ENCODE results near the gene GRIK4.

Gene GRIK4

DNA sequence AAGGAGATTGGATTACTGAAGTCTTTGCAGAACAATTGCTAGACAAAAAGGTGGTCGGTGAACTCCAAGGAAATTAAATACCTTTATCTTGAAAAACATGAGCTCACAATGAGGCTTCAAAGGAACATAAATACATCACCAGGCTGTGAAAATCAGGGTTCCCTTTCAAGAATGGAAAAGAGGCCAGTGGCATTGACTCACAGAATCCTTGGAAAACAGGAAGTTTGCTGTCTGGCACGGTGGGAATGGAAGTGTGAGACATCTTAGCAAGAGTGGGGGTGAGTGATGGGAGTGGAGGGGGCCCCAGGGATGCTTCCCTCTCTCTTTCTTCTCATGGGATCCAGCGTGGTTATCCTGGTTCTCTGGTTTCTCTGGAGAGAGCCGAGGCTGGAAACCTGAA lies 463.4 kb downstream of the GRIK4 start:
- no peak for TF ChIP-seq GATA3 (IDR thresholded peaks at IDR 0.05; ENCODE audit: low read depth, low read length)
- no peak for TF ChIP-seq GATA2 (IDR thresholded peaks at IDR 0.05; ENCODE audit: low read depth, low read length)

DNA sequence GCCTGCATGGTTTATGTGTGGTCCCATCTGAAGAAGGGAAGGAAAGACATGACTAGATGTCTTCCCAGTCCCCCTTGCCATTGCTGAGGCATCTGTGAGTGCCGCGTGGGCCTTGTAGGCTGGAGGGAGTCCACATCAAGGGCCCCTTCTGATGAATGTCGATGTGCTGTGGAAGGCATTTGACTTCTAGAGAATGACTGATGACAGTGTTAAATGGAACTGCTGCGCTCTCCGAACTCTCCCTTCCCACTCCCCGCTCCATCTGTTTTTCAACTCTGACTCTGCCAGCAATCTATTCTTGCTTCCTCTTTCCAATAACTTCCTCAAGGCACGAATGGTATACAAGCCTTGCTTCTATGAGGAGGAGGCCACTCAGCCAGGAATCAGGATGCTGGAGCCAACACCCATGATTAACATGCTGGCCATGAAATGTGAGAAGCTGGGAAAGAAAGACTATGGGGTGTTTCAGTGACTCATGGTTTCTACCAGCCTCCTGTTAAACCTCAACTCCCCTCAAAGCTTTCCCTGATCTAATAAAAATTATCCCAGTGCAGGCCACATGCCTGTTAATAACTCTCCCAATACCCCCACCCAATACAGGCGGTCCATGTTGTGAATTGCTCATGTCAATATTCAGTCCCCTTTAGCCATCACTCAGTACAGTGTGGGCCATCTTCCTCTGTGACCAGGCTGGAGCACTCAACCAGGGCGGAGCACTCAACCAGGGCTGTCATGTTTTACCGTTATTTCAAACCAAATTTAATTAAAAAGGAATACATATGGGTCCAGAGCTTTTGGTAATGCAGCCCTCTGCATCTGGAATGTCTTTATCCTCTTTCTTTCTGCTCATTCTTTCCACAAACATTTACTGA lies 466.0 kb downstream of the GRIK4 start:
- no peak for TF ChIP-seq GATA3 (IDR thresholded peaks at IDR 0.05; ENCODE audit: low read depth, low read length)
- no peak for TF ChIP-seq GATA2 (IDR thresholded peaks at IDR 0.05; ENCODE audit: low read depth, low read length)

DNA sequence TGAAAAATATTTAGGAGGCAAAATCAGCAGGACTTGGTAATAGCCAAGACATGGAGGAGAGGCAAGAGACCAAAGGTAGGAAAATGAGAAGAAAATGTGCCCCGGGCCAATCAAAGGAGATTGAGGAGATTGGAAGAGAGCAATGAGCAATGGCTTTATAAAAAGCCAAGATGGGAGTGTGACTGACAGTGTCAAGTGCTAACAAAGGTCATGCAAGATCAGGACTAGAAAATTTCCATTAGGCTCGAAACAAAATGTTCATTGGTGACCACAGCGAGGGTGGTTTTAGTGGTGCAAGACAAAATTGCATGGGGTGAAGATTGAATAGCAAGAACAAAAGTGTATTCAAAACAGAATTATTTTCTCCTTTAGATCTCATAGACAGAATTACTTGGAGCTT lies 467.2 kb downstream of the GRIK4 start:
- TF ChIP-seq GATA3 (IDR thresholded peaks at IDR 0.05; ENCODE audit: low read depth, low read length) (no peak), GATA2 (IDR thresholded peaks at IDR 0.05; ENCODE audit: low read depth, low read length) (no peak)

DNA sequence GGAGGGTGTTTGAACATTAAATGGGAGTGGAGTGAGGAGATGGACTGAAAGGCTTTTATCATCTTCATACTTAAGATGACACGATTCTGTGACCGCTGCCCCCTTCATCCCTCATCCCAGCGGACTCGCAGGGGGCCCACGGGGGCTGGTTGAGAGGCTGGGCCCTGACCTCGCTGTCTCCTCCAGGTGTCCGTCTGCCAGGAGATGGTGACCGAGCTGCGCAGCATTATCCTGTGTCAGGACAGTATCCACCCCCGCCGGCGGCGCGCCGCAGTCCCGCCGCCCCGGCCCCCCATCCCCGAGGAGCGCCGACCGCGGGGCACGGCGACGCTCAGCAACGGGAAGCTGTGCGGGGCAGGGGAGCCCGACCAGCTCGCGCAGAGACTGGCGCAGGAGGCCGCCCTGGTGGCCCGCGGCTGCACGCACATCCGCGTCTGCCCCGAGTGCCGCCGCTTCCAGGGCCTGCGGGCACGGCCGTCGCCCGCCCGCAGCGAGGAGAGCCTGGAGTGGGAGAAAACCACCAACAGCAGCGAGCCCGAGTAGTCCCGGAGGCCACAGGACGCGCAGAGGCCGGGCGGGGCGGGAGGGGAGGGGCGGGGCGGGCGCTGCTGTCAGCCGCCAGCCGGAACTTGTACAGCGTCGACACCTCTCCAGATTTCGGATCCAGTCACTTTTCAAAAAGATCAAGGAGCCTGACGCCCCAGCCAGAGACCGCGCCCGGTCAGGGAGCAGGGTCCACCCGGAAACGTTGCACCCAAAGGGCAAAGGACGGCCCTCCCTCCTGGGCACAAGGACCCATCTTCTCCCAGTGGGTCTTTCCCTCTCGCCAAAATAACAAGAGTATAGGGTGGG lies 474.4 kb downstream of the GRIK4 start:
- TF ChIP-seq GATA2 (IDR thresholded peaks at IDR 0.05; ENCODE audit: low read depth, low read length) (no peak), GATA3 (IDR thresholded peaks at IDR 0.05; ENCODE audit: low read depth, low read length) (no peak)

DNA sequence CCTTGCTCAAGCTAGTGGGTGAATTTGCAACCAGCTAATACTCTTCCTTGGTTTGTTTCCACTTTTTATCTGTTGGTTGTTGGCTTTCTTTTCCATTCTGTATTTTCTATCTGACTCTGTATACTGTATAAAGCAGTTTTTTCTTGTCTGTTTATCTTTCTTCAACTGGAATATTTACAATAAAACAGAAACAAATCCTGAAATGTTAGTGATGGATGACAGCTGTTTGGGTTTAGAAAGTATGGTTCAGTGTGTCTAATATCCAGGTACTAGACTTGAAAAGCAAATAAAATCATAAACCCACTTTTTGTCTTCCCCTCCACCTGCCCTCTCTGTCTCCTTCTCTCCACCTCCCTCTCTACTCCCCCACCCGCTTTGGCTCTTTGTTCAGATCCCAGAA lies 477.1 kb downstream of the GRIK4 start:
- TF ChIP-seq GATA2 (IDR thresholded peaks at IDR 0.05; ENCODE audit: low read depth, low read length) = no peak
- TF ChIP-seq GATA3 (IDR thresholded peaks at IDR 0.05; ENCODE audit: low read depth, low read length) = no peak

DNA sequence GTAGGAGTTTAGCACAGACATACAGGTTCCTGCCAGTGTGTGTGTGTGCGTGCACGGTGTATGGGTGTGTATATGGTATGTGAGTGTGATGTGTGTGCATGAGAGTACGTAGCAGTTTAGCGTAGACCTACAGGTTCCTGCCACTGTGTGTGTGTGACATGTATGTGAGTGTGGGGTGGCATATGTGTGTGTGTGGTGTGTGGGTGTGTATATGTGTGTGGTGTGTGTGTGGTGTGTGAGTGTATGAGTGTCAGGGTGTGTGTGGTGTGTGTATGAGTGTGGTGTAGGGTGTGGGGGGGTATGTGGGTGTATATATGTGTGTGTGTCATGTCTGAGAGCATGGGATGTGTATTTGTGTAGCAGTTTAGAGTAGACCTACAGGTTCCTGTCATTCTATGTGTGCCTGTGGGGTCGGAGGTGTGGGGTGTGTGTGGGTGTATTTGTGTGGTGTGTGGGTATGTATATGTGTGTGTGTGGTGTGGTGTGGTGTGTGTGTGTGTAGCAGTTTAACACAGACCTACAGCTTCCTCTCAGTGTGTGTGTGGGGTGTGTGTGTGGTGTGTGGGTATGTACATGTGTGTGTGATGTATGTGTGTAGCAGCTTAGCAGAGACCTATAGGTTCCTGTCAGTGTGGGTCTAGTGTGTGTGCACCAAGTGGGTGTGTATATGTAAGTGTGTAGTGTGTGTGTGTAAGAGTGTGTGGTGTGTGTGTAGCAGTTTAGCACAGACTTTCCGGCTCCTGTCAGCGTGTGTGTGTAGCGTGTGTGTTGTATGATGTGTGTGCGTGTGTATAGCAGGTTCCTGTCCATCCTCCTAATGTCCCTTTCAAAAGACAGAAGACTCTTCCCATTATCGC lies 480.5 kb downstream of the GRIK4 start:
- TF ChIP-seq GATA2 (IDR thresholded peaks at IDR 0.05; ENCODE audit: low read depth, low read length) (no peak), GATA3 (IDR thresholded peaks at IDR 0.05; ENCODE audit: low read depth, low read length) (no peak)

DNA sequence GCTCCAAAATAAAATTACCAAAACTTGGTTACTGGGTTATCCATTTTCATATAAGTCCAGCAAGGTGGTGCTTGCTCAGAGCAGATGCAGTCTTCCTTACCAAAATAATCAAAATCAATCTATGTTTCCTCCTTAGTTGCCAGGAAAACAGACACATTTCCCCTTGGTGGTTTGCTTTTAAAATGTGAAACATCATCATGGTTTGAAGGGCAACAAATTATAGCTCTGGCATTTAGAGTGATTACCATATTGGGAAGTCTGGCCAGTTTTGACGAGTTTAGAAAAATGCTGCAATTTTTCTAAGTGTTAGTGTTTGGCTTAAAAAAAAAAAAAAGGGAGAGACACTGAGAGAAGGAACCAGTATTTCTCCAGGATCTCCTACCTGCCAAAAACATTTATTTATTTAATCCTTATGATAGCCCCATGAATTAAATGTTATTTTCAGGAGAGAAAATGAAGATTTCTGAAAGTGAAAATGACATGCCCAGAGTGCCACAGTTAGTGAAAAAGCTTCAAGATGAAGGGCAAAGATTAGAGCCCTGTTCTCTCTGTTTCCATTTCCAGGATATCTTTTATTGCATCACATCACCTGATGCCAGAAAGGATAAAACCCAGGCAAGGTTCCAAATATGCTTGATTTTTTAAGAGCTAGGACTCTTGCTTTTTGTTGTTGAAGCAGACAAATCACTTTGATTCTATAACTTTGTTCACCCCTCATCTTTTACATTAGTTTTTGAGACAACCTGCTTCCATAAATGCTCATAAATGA lies 482.7 kb downstream of the GRIK4 start:
- TF ChIP-seq GATA3 (IDR thresholded peaks at IDR 0.05; ENCODE audit: low read depth, low read length) = peak; percentile 88
- peak; percentile 85 for TF ChIP-seq GATA2 (IDR thresholded peaks at IDR 0.05; ENCODE audit: low read depth, low read length)

DNA sequence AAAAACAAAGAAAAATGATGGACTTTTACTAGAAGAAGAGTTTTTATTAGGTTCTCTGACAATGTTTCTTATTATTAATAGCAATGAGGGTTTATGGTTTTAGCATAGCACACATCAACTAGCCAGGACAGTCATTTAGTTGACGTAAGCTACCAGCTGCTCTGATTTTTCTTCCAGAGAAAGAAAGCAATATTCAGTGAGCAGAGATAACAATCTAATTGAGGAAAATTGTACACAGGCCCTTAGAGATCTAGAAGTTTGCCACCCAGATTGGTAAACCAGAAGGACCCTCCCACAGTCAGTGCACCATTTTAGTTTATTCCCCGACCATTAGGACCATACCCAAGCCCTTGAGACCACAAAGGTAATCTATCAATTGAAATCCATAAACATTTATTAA lies 483.6 kb downstream of the GRIK4 start:
- peak; percentile 91 for TF ChIP-seq GATA2 (IDR thresholded peaks at IDR 0.05; ENCODE audit: low read depth, low read length)
- TF ChIP-seq GATA3 (IDR thresholded peaks at IDR 0.05; ENCODE audit: low read depth, low read length) = peak; percentile 92

DNA sequence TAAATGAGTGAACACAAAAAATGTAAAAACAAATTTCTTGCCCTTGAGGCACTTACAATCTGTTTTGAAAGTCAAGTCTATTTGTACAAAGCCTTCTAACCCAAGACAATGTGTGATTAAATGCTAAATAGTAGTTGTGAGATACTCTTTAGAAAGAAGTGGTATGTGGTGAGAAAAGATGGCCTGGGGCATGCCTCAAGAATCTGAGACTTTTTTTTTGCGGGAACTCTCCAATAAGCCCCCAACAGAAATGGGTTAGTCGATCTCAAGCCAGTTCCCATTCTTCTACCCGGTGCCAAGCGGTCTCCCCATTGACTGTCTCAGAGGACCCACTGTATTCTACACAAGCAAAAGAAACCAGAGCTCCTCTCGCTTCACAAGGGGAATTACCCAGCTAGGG lies 485.4 kb downstream of the GRIK4 start:
- TF ChIP-seq GATA3 (IDR thresholded peaks at IDR 0.05; ENCODE audit: low read depth, low read length) (no peak), GATA2 (IDR thresholded peaks at IDR 0.05; ENCODE audit: low read depth, low read length) (no peak)

DNA sequence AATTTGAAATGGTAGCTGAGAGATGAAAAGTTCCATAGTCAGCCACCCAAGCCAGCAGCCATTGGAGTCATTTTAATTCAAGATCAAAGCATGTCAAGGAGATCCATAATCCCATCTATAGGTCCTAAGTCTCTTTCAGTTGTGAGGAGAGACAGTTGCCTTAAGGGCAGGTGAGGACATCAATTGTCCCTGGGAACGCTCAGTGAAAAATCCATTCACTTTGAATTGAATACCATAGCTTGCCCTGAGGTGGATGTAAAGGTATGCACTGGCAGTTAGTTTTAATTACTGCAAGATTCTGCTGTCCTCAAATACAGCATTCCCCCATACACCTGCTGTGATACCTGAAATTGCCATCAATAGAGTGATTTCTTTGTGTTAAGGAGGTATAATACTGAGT lies 487.0 kb downstream of the GRIK4 start:
- no peak for TF ChIP-seq GATA2 (IDR thresholded peaks at IDR 0.05; ENCODE audit: low read depth, low read length)
- no peak for TF ChIP-seq GATA3 (IDR thresholded peaks at IDR 0.05; ENCODE audit: low read depth, low read length)

DNA sequence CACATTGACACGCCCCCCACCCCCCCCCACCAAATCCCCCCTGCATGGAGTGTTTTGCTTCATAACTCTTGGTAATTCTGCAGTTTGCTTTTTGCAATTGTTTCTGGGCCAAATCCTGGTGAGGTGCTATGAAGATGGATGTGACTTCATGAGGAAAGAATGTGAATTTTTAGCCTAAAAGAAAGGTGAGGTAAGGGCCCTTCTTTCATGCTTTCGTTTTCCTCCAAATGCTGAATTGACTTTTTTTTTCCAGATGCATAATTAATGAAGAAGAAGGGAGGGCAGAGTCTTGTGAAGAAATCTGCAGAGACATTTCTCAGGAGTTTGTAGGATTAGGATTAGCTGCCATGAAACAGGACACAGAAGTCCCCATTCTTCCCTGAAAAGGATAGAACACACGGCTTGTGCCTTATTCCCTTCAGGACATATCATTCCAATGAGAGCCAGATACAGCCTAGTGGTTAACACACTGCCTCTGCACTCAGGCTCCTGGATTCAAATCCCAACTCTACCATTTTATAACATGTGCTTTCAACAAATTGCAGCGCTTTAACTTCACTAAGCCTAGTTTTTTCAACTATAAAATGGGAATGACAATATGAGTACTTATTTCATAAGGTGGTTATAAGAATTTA lies 492.8 kb downstream of the GRIK4 start:
- TF ChIP-seq GATA2 (IDR thresholded peaks at IDR 0.05; ENCODE audit: low read depth, low read length) = no peak
- TF ChIP-seq GATA3 (IDR thresholded peaks at IDR 0.05; ENCODE audit: low read depth, low read length) = no peak

DNA sequence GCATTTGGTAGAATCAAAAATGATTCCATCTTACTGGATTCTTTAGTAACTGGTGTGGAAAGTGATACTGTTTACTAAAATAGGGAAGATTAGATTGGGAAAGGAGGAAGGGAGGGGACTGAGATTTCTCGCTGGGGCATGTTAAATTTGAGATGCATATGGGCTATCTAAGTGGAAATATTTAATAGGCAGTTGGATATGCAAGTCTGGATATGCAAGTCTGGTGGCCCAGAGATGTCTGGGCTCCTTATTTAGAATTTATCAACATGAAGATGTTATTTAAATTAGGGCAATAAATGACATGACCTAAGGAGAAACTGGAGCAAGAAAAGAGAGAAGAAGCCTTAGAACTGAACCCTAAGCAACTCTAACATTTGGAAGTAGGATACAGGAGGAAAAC lies 495.4 kb downstream of the GRIK4 start:
- TF ChIP-seq GATA2 (IDR thresholded peaks at IDR 0.05; ENCODE audit: low read depth, low read length) (no peak), GATA3 (IDR thresholded peaks at IDR 0.05; ENCODE audit: low read depth, low read length) (no peak)

DNA sequence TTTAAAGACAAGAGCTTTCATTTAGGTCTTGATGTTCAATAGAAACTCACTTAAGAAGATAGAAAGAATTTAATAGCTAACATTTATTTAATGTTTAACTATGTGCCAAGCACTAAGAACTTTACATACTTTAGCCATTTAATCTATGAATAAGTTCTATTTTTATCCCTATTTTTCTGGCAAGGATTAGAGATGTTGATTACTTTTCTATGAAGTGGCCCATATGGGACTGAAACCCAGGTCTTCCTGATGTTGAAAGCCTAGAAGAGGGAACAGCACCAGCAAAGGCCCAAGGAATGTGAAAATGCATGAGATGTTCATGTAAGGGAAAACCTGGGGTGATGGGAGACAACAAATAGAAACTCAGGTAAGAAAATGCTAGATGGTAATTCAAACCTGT lies 497.0 kb downstream of the GRIK4 start:
- TF ChIP-seq GATA3 (IDR thresholded peaks at IDR 0.05; ENCODE audit: low read depth, low read length) (no peak), GATA2 (IDR thresholded peaks at IDR 0.05; ENCODE audit: low read depth, low read length) (no peak)
